ENCODE measurements around the gene CRTC1. TPM values are rescaled to one million over a fixed set of nuclear protein-coding genes. Genes with fewer than 3 reads are reported as not detected.

The CRTC1 gene
- total RNA-seq, 1 donor from 2014 or later, result 10.3 TPM

DNA sequence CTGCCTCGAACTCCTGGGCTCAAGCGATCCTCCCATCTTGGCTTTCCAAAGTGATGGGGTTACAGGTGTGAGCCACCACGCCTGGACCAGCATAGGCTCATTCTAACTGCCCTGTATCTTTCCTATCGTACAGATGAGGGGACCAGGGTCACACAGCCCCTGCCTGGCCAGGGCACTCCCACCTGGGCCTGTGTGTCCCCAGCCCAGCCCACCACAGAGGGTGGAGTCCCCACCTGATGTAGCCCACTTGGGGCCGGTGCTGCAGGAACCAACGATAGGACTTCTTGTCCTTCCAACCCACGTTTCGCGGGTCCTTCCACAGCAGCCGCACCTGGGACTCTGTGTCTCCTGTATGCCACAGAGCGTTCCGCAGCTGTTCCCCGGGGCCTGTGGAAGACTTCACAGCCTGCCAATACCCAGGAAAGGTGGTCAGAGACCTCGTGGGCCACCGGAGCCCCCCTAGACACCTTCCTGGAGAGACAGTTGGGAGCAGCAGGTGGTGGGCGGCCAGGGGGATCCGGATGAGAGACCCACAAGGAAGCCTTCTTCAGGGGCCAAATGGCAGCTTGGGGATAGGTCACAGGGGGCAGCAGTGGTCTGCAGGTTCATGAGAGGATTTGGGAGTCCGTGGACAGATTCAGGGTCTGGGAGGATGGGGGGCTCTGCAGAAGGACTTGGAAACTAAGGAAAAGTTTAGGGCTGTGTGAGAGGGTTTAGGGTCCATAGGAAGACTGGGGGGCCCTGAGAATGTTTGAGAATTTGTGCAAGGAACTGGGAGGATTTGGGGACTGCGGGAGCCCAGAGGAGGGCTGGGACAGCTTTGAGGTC, 100.7 kb downstream of the CRTC1 start:
- DNase-seq (ENCODE audit: missing footprints), result peak; percentile 51
- no peak for ATAC-seq
- intact Hi-C loops (cut with DNase I), result no loop called here

DNA sequence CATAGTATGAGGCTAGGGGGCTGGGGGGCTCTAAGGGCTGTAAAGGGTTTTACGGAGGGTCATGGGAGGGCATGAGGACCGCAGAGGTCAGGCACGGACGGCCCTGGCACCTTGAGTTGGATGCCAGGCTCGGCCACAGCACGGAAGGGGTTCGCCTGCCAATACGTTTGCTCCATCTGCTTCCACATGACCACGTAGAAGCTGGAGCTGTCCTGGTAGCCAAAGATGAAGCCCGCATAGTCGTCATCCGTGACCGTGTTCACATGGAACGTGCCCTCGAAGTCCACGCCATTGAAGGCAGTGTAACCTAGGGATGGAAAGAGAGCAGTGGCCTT, 101.3 kb downstream of the CRTC1 start:
- no peak for ATAC-seq
- intact Hi-C loops (cut with DNase I), result no loop called here
- no peak for DNase-seq (ENCODE audit: missing footprints)

DNA sequence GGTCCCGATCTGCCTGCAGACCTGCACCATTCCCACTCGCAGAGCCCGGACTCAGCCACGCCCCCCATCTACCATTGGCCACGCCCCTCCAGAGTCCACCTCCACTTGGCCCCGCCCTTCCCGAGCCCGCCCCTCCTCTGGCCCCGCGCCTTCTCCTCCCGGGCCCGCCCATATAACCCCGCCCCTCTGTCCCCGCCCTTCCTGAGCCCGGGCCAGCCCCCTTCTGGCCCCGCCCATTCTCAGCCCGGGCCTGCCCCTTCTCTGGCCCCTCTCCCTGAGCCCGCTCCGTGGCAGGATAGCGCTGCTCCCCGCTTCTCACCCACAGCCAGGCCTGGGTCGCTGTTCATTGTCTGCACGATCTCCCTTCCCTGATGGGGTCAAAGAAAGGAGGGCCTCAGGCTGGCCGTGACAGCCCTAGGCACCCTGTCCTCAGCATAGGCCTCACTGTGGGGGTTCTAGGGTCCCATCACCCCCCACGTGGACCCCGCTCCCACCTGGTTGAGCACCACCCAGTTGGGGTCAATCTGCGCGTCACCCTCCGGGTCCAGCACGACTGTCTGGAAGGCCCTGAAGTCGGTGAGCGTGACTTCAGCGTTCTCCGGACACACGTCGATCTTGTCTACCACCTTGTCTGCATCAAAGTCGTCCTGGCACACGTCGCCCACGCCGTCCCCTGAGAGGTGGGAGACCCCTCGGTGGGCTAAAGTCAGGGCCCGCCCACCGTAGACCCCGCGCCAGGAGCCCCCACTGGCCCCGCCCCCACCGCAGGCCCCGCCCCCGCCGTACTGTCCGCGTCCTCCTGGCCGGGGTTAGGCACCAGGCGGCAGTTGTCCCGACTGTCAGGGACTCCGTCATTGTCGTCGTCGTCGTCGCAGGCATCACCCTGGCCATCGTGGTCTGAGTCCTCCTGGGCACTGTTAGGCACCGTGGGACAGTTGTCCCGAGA, 102.0 kb downstream of the CRTC1 start:
- peak; percentile 69 for ATAC-seq
- intact Hi-C loops (cut with DNase I), result no loop called here
- DNase-seq (ENCODE audit: missing footprints), result peak; percentile 87

DNA sequence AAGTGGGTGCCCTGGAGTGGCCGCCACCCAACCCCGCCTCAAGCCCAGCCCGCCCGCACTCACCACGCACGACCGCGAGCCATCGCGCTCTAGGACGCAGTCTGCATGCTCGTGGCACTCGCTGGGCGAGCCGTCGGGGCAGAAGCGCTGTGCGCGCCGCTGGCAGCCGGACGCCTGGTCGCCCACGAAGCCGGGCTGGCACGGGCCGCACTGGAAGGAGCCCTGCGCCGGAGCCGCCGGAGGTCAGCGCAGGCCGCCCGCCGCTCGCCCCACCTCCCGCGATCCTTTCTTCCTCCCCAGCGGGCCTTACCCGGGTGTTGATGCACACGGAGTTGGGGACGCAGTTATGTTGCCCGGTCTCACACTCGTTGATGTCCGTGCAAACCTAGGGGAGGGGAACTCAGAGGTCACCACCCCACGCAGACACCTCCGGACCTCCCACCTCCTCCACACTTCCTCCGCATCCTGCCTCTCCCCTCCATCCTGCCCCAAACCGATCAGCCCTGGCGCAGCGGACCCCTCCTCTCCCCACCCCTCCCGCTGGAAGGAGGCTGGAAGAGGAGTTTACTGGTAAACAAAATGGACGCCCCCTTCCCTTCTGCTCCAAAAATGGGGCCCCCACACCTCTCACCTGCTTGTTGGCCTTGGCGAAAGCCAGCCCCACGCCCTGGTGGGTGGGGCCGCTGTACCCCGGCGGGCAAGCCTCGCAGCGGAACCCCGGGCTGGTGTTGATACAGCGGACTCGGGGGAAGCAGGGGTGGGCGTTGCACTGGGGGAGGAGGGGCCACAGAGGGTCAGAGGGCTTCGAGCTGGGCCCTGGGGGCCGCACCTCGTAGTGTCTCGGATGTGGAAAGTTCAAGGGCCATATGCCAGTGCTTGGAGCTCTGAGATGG, 105.3 kb downstream of the CRTC1 start:
- ATAC-seq, result no peak
- intact Hi-C loops (cut with DNase I), result no loop called here
- peak; percentile 49 for DNase-seq (ENCODE audit: missing footprints)

DNA sequence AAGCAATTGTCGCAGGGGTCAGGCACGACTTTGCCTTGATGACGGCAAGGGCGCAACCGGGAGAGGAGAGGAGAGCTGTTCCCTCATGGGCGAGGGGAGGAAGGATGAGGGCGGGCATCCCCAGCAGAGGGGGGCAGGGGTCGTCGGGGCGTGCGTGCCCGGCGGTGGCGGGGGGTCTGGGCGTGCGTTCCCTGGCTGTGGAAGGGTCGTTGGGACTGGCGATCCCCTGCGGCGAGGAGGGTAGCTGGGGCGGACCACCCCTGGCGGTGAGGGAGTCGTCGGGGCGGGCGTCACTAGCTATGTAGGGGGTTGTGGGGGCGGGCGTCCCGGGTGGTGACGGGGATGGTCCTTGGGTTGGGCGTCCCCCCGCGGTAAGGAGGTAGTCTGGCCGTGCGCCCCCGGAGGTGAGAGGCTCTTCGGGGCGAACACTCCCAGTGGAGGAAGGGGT, 106.0 kb downstream of the CRTC1 start:
- ATAC-seq (no peak), DNase-seq (ENCODE audit: missing footprints) (peak; percentile 49)
- intact Hi-C loops (cut with DNase I), result no loop called here

DNA sequence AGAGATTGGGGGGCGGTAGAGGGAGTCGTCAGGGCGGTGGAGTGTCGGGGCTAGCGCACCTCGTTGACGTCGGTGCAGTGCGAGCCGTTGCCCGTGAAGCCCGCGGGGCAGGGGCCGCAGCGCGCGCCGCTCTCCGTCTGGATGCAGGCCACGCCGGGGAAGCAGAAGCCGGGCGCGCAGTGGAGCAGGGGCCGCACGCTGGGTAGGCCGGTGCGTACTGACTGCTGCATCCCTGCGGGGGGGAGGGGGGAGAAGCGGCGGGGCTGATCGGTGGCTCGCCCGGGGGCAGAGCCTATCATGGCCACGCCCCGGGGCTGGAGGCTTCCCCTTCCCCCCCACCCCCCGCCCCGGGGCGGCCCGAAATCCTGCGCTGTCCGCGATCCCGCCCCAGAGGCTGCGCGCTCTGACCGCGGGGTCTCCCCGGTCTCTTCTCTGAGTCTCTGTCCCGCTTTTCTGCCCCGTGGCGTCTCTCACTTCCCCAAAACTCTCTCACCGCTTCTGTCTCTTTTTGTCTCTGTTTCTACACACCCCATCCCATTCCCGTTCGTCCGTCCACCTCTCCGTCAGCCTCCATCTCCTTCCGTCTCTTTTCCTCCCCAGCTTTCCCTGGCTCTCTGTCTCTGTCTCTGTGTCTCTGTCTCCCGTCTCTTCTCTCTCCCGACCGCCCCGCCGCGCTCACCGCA, 106.5 kb downstream of the CRTC1 start:
- intact Hi-C loops (cut with DNase I), result no loop called here
- peak; percentile 68 for DNase-seq (ENCODE audit: missing footprints)
- ATAC-seq, result no peak

DNA sequence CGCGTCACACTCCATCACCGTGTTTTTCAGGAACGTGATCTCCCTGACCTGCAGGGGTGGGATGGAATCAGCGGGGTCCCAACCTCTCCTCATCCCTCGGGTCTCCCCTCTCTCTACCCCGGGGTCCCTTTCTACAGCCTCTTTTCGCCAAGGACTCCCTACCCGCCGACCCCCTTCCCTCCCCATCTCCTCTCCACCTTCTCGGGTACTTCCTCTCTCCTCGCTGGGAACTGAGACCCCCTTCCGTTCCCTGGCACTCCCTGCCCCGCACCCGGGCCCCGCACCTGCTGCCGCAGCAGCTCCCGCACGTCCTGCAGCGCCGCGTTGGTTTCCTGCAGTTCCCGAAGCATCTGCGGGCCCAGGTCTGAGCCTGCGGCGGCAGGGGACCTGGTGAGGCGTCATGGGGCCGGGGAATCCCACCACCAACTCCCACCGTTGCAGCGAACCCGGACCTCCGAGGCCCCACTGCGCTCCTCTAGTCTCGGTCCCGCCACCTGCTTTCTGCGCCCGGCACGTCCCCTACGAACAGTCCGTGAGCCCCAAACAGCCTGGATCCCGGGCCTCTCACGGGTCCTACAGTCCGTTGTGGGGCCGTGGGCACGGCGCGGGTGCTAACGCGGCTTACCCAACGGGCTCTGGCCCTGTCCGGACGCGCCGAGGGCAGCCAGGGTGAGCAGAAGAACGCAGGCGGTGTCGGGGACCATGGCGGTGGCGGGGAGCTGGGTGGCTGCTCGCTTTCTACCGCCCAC, 107.3 kb downstream of the CRTC1 start, which contains the start of gene COMP:
TSS of gene COMP (minus strand) at position 740 of the 749 bp plus-strand sequence. CDS start at position 704, 36 bp downstream.
- ATAC-seq (no peak), DNase-seq (ENCODE audit: missing footprints) (peak; percentile 64)
- intact Hi-C loops (cut with DNase I), result no loop called here

DNA sequence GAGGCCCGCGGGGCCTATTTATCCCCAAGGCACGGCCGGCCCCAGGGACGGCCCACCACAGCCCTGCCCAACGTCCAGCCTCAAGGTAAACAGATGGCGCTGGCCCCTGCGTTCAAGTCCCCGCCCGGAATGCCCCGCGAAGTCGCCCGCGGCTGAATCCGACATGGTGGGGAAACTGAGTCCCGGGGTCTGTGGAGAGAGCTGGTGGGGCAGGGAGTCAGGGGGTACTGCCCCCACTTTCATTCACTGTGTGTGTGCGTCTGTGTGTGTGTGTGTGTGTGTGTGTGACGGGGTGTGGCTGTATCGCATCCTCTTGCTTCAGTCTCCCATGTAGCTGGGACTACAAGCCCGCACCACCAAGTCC, 107.8 kb downstream of the CRTC1 start:
- intact Hi-C loops (cut with DNase I), result no loop called here
- DNase-seq (ENCODE audit: missing footprints) (peak; percentile 50), ATAC-seq (no peak)

DNA sequence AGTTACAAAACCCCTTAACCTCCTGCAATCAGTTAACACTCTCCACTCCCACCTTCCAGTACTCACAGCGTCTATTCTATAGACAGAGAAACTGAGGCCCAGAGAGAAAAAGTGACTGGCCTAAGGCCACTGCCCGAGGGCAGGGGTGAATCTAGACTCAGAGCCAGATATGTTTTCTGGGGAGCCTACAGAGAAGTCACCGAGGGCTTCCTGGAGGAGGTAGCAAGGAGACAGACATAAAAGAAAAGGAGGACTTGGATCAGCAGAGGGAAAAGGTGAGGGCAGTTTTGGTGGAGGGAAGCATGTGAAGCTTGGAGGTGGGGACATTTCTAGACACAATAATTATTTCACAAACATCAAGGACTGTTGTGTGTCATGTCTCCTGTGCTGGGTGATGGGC, 109.2 kb downstream of the CRTC1 start:
- intact Hi-C loops (cut with DNase I), result no loop called here
- DNase-seq (ENCODE audit: missing footprints) (no peak), ATAC-seq (no peak)

DNA sequence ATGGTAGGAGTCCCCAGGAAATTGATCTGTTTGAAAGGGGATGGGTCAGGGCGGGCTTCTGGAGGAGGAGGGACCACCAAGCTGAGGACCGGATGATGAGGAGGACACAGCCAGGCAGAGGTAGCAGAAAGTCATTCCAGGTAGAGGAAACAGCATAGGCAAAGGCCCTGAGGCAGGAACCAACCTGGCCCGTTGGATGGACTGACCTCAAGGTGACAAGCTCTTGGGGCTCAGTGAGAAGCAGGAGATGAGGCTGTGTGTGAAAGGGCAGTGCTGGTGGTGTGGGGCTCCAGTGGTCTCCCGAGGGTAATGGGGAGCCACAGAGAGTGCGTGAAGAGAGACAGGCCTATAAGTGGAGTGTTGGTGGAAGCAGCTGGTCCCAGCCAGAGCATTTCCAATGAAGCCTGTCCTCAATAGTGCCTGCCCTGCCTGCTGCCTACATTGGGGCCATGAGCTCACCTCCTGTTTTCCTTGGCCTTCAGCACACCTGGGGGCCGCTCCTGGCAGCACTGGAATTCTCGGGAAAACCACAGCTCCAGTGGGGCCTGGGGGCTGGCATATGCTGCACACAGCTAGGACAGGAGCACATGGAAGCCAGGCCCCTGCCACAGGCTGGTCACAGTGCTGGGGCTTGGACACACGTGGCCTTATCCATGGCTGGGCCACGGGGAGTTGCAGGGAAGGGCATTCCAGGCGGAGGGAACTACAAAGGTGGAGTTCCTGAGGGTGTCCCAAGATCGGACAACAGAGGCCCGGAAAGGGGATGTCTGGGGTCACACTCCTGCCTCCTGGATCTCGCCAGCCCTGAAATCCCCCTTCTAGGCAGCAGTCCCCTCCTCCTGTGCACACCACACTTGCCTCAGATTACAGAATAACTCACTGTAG, 109.9 kb downstream of the CRTC1 start:
- no peak for ATAC-seq
- intact Hi-C loops (cut with DNase I), result no loop called here
- peak; percentile 17 for DNase-seq (ENCODE audit: missing footprints)

DNA sequence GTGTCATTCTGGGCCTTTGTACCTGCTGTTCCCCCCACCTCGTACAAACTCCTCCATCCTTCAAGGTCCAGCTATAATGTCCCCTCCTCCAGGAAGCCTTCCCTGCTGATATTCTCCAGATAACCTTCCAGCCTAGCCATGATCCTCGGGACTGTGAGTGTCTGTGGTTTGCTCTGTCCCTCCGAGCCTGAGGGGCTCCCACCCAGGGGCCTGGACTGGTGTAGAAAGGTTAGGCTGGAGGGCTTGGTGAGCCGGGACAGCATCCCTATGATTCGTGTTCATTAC, 110.5 kb downstream of the CRTC1 start:
- DNase-seq (ENCODE audit: missing footprints) (no peak), ATAC-seq (no peak)
- intact Hi-C loops (cut with DNase I), result no loop called here

DNA sequence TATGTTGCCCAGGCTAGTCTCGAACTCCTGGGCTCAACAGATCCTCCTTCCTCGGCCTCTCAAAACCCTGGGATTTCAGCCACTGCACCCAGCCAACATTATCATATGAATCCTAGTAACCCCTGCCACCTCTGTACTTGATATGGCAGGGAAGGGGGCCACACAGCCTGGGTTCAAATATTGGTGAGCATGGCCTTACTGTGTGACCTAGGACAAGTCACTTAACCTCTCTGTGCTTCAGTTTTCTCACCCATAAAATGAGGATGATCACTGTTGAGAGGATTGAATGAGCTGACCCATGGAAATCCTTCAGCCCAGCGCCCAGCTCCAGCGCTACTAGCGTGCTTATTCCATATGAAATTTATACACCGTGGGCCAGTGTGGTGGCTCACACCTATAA, 111.2 kb downstream of the CRTC1 start:
- DNase-seq (ENCODE audit: missing footprints), result no peak
- intact Hi-C loops (cut with DNase I), result no loop called here
- no peak for ATAC-seq

DNA sequence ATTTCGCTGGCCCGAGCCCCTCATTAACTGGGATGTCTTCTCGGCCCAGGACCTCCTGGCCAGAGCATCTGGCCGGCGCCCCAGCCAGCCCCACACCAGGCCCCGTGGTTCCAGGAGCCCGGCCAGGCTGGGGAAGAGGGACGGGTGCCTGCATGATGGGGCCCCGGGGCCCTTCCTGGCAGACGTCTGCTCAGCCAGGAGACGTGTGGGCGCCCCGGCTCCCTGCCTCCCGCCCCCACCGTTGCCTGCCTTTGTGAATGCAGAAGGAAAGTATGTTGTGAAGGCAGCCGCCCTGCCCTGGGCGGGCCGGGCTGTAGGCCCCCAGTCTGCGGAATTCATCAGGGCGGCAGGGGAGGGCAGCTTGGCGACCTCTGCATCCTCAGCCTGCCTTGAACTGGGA, 112.1 kb downstream of the CRTC1 start:
- ATAC-seq, result peak; percentile 21
- DNase-seq (ENCODE audit: missing footprints), result no peak
- intact Hi-C loops (cut with DNase I), result no loop called here

DNA sequence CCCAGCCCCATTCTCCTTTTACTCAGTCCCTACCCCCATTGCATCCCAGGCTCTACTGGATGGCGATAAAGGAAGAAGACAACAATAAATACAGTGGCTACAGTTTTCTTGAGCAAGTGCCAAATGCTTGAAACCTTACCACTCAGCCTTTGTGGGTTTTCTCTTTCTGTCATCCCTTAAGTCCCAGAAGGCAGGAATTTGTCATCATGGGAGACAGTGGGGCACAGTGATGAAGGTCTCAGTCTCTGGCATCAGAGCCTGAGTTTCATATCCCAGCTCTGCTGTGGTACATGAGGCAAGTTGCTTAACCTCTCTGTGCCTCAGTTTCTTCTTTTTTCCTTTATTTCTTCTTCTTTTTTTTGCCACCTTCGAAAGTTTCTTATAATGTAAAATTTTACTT, 112.8 kb downstream of the CRTC1 start:
- intact Hi-C loops (cut with DNase I), result no loop called here
- ATAC-seq (no peak), DNase-seq (ENCODE audit: missing footprints) (no peak)

DNA sequence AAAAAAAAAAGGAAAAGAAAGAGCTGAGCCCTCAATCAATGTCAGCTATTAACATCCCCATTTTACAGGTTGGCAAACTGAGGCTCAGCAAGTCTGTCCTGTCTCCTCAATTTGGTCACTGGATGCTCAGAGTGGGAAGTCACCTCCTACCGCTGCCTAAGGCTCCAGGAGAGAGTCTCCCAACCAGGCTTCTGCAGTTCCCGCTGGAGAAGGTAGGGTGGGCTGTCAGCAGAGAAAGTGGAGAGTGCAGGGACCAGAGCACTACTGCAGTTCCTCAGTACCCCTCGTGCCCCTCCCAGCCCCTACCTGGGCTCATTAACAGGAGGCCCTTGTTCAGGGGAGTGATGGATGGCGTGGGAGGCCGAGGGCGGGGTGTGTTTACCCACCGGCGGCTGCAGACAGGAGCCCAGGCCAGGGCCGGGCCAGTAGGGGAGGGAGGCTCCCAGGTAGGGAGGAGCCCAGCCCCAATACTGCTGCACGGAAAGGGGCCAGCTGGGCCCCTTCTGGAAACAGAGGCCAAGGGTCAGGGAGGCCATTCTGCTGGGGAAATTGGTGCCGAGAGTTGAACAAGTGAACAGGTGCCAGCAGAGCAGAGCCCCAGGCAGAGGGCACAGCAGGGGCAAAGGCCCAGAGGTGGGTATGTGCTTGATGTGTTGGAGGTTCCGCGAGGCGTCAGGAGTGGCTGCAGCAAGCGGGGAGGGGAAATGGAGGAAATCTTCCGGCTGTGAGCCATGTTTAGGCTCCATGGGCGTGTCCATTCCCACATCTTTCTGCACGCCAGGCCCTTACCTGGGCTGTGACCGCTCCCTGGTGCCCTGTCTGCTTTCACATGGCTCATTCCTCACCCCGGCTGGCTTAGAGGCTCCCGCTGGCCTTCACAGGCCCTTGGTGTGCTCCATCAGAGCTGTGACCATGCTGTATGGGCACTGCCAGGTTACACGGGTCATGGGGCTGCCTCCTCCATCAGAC, 115.2 kb downstream of the CRTC1 start:
- no peak for DNase-seq (ENCODE audit: missing footprints)
- no peak for ATAC-seq
- intact Hi-C loops (cut with DNase I), result no loop called here

DNA sequence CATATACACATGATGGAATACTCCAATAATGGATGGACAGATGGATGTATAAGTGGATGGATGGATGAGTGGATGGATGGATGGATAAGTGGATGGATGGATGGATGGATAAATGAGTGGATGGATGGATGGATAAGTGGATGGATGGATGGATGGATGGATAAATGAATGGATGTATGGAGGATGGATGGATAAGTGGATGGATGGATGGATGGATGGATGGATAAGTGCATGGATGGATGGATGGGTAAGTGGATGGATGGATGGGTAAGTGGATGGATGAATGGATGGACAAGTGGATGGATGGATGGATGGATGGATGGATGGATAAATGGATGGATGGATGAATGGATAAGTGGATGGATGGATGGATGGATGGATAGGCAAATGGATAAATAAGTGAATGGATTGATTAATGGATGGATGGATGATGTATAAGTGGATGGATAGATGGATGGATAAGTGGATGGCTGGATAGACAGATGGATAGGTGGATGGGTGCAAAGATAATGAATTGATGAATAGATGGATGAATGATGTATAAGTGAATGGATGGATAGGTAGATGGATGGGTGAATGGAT, 116.0 kb downstream of the CRTC1 start:
- intact Hi-C loops (cut with DNase I), result no loop called here
- ATAC-seq (no peak), DNase-seq (ENCODE audit: missing footprints) (no peak)

Data from Right ventricle myocardium inferior (tissue), 1 donor.